ENCODE results near the gene PDE8A. TPM values are rescaled to one million over a fixed set of nuclear protein-coding genes. Genes with fewer than 3 reads are reported as not detected.

The PDE8A gene
- polyA plus RNA-seq, 1 experiment, result 22.5 TPM

DNA sequence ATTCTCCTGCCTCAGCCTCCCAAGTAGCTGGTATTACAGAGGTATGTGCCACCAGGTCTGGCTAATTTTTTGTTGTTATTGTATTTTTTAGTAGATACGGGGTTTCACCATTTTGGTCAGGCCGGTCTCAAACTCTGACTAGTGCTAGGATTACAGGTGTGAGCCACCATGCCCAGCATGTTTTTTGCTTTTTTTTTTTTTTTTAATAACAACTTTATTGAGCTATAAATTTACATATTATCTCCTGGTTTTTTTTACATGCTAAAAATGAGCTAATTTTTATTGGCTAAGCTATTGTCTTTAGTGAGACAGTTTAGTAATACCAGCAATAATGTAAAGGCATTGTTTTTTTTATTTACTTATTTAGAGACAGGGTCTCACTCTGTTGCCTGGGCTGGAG is 105.2 kb downstream of the PDE8A start:
- ChIA-PET CTCF (no interaction called here), POLR2A (no interaction called here)
- H3K27me3 ChIP-seq (ENCODE audit: control insufficient read depth, insufficient read depth, low read length), result no peaks in the 10 kb centered on the region
- DNase-seq (ENCODE audit: low read depth), result no peak
- TF ChIP-seq, protein P1, sequence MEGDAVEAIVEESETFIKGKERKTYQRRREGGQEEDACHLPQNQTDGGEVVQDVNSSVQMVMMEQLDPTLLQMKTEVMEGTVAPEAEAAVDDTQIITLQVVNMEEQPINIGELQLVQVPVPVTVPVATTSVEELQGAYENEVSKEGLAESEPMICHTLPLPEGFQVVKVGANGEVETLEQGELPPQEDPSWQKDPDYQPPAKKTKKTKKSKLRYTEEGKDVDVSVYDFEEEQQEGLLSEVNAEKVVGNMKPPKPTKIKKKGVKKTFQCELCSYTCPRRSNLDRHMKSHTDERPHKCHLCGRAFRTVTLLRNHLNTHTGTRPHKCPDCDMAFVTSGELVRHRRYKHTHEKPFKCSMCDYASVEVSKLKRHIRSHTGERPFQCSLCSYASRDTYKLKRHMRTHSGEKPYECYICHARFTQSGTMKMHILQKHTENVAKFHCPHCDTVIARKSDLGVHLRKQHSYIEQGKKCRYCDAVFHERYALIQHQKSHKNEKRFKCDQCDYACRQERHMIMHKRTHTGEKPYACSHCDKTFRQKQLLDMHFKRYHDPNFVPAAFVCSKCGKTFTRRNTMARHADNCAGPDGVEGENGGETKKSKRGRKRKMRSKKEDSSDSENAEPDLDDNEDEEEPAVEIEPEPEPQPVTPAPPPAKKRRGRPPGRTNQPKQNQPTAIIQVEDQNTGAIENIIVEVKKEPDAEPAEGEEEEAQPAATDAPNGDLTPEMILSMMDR (IDR thresholded peaks at IDR 0.05; ENCODE audit: insufficient read depth, low read depth, low read length), result no peak
- no peak overlapping the region for H3K4me3 ChIP-seq (ENCODE audit: low read depth, low read length)
- no peaks in the 10 kb centered on the region for H3K36me3 ChIP-seq (ENCODE audit: control insufficient read depth, insufficient read depth, low read length)

DNA sequence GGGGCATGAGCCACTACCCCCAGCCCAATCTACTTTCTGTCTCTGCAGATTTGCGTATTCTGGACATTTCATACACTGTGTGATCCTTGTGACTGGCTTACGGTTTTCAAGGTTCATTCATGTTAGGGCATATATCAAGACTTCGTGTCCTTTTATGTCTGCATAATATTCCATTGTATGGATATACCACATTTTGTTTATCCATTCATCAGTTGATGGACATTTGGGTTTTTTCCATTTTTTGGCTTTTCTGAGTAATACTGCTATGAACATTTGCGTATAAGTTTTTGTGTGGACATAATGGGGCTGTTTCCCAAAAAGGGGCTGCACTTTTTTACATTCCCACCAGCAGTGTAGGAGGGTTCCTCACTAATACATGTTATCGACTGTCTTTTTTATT is 106.6 kb downstream of the PDE8A start:
- ChIA-PET CTCF (no interaction called here), POLR2A (no interaction called here)
- no peak for DNase-seq (ENCODE audit: low read depth)
- TF ChIP-seq, protein P1 (IDR thresholded peaks at IDR 0.05; ENCODE audit: insufficient read depth, low read depth, low read length), result no peak
- H3K4me3 ChIP-seq (ENCODE audit: low read depth, low read length), result no peak overlapping the region
- H3K27me3 ChIP-seq (ENCODE audit: control insufficient read depth, insufficient read depth, low read length), result no peaks in the 10 kb centered on the region
- H3K36me3 ChIP-seq (ENCODE audit: control insufficient read depth, insufficient read depth, low read length), result no peaks in the 10 kb centered on the region

DNA sequence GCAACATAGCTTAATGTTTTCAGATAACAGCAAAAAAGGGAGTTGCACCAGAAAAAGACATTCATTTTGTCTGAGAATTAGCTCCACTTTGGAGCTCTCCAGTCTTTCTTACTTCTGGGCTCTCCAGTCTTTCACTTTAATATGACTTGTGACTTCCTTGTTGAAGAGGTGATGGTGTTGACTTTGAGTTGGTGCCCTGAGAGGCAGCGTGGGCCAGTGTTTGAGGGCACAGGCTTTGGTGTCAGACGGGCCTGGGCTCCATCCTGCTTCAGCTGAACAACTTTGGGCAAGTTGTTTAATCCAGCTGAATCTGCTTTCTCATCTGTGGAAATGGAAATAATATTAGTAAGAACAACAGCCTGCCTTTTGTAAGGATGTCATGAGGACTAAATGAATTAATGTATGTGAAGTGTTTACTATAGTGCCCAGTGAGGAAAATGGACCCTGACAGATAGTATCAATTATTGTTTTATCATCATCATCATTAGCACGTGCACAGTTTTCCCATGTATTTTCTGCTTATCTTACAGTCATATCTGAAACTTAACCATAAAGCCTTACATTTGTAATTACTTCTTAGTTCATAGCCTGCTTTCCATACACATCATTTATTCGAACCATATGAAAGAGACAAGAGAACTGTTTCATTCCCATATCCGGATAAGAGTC is 108.4 kb downstream of the PDE8A start:
- Histone ChIP-seq H3K4me3 (ENCODE audit: low read depth, low read length) (no peak overlapping the region), H3K36me3 (ENCODE audit: control insufficient read depth, insufficient read depth, low read length) (no peaks in the 10 kb centered on the region), H3K27me3 (ENCODE audit: control insufficient read depth, insufficient read depth, low read length) (no peaks in the 10 kb centered on the region)
- CTCF ChIA-PET, result interaction anchor here (0.9 kb wide), 1 partner anchor 8 kb away, joined by 3 read pairs; no protein-coding TSS in a partner anchor
- TF ChIP-seq, protein P1 (IDR thresholded peaks at IDR 0.05; ENCODE audit: insufficient read depth, low read depth, low read length), result no peak
- POLR2A ChIA-PET, result no interaction called here
- no peak for DNase-seq (ENCODE audit: low read depth)

DNA sequence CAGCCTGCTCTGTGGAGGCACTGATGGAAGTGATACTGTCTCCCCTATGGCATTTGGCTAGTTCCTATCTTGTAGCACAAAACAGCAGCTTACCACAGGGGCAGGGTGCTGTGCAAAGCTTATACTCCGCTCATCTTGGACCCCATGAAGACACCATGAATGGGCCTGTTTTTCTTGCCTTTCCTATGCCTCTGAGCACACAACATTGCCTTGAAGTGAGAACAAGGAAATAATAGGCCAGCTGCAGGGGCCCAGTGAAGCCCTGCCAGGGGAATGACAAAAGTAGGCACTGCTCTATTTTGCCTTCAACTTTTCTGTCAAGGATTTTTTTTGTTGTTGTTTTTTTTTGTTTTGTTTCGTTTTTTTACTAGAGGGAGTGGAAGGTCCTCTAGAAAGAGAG is 110.3 kb downstream of the PDE8A start:
- DNase-seq (ENCODE audit: low read depth), result no peak
- no peaks in the 10 kb centered on the region for H3K36me3 ChIP-seq (ENCODE audit: control insufficient read depth, insufficient read depth, low read length)
- H3K4me3 ChIP-seq (ENCODE audit: low read depth, low read length), result no peak overlapping the region
- TF ChIP-seq, protein P1 (IDR thresholded peaks at IDR 0.05; ENCODE audit: insufficient read depth, low read depth, low read length), result no peak
- H3K27me3 ChIP-seq (ENCODE audit: control insufficient read depth, insufficient read depth, low read length), result no peaks in the 10 kb centered on the region
- ChIA-PET POLR2A (no interaction called here), CTCF (interaction anchor here (0.6 kb wide), 1 partner anchor 16 kb away, joined by 3 read pairs; no protein-coding TSS in a partner anchor)

DNA sequence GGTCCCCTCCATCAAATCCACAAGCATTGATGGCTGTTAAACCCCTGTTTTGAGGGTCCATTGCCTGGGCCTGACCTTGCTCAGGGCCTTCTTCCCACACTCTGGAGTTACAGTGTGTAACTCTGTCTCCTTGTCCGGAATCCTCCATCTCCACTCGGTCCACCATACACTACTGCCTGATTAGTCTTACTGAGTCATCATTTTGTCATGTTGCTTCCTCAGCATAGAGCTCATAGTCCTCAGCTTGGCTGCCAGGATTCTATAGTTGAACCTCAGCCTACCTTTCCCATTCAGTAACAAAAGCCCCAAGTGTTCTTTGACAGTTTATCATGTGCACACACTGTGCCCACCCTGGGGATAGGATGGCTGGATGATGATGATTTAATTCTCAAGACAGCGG is 113.0 kb downstream of the PDE8A start:
- TF ChIP-seq, protein P1 (IDR thresholded peaks at IDR 0.05; ENCODE audit: insufficient read depth, low read depth, low read length), result no peak
- CTCF ChIA-PET, result interaction anchor here (1.0 kb wide), 1 partner anchor 11 kb away, joined by 3 read pairs; no protein-coding TSS in a partner anchor
- no peaks in the 10 kb centered on the region for H3K27me3 ChIP-seq (ENCODE audit: control insufficient read depth, insufficient read depth, low read length)
- no peak overlapping the region for H3K4me3 ChIP-seq (ENCODE audit: low read depth, low read length)
- POLR2A ChIA-PET, result interaction anchor here (0.6 kb wide), 1 partner anchor 31 kb away, joined by 4 read pairs; no protein-coding TSS in a partner anchor
- H3K36me3 ChIP-seq (ENCODE audit: control insufficient read depth, insufficient read depth, low read length), result peaks cover 2% of the 10 kb centered on the region; the same call in 1 of the 2 replicates
- no peak for DNase-seq (ENCODE audit: low read depth)
